CD4-positive, alpha-beta T cell treated with Interleukin-4 for 4 hours (primary cell): Measurements from ENCODE around the gene RAB40C.

Experiments used
- DNase-seq: peaks from one replicate; pipeline ENCODE4 v3.0.0-alpha.2; 2020

Gene RAB40C

DNA sequence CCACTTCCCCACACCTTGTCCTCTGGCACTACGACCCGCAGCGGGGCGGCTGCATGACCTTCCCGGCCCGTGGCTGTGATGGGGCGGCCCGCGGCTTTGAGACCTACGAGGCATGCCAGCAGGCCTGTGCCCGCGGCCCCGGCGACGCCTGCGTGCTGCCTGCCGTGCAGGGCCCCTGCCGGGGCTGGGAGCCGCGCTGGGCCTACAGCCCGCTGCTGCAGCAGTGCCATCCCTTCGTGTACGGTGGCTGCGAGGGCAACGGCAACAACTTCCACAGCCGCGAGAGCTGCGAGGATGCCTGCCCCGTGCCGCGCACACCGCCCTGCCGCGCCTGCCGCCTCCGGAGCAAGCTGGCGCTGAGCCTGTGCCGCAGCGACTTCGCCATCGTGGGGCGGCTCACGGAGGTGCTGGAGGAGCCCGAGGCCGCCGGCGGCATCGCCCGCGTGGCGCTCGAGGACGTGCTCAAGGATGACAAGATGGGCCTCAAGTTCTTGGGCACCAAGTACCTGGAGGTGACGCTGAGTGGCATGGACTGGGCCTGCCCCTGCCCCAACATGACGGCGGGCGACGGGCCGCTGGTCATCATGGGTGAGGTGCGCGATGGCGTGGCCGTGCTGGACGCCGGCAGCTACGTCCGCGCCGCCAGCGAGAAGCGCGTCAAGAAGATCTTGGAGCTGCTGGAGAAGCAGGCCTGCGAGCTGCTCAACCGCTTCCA, 43.6 kb downstream of the RAB40C start:
- no peak for DNase-seq

DNA sequence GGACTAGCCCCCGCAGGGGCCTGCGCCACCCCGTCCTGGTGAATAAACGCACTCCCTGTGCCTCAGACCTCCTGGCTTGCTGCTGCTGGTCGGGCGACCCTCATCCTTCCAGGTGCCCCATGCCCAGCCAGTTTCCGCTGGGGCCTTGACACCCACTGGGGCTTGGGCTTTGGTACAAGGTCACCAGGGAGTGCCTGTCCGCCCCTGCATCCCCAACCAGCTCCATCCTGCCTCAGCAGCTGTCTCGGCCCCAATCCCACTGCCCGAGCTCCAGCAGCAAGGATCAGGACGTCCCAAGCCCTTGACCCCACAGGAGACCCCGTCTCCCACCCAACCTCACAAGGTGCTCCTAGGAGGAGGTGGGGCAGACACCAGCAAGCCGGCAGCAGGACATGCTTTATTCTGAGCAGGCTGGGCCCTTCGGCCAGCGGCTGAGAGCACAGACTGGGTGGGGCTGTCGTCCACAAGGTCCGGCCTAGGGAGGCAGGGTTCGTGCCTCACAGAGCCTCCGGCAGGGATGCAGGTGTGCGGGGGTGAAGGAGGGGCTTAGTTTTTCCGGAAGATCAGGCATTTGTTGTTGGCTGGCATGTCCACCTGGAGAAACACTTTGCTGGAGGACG, 44.3 kb downstream of the RAB40C start:
- DNase-seq = no peak

DNA sequence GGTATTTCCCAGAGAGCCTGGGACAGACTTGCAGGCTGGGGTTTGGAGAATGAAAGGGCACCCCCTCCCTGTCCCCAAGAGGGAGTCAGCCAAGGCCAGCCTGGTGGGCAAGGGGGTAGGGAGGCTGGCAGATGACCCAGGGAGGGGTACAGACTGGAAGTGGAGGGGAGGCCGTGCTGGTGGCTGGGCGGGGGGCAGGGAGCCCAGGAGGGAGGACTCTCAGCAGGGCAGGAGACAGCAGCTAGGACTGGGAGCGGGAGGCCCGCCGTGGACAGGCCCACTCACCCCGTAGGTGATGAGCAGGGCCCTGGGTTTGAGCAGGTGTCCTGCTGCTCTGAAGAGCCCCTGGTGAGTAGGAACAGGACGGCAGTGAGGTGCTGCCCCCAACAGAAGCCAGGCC, 45.1 kb downstream of the RAB40C start:
- no peak for DNase-seq

DNA sequence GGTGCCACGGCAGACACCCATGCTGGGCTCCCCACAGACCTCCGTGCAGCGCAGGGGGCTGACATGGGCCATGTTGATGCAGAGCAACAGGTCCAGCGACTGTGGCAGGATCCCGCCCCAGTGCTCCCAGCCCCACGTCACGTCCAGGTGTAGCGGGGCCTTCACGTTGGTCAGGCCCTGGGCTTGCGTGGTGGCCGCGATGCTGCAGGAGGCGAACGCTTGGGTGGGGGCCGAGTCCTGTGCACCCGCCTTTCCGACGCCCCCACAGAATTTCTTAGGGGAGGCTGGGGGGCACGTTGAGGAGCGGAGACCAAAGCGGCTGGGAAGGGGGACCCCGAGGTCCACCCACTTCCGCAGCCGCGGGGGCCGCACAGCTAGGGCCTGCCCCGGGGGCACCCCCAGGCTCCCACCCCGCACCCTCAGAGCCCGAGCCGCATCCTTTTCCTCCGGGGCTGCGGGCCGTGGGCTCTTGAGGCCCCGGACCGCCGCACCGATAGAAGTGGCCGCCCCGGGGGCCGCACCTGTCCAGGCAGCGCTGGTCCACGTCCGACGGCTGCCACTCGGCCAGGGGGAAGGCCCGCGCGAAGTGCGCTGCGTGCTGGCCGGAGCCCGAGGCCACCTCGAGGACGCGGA, 45.8 kb downstream of the RAB40C start:
- no peak for DNase-seq

DNA sequence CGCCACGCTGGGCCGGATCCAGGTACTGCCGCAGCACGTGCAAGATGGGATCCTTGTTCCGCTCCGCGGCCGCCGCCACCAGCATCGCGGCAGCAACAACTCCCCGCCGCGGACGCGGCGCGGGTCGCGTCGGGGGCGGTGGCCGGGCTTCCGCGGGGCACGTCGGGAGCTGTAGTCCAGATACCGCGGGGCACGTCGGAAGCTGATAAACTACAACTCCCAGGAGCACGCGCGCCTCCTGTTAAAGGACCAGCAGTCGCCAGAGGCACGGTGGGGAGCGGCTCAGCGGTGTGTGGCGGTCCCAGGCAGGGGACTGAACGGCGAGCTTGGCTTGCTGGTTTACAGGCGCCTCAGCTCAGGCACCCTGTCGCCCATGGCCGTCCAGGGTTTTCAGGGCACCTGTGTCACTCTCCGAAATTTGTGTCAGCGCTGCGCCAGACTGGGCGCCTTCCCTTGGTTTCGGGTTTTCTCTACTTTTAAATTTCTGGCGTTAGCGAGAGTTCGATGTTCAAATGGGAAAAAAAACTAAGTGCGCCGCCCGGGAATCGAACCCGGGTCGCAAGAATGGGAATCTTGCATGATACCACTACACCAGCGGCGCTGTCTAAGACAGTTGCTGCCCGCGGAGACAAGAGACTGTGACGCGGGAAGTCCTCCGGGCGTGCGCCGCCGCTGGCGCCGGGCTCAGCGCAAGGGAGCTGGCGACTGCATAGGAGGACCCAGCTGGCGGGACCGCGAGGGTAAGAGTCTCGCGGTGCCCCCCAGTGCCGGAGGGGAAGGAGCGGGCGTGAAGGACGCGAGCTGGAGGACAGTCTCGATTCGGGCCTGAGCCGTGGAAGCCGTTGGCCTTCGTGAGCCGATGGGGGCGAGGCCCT, 46.6 kb downstream of the RAB40C start, which contains the start of gene METTL26:
Gene METTL26 (minus strand): TSS at position 100 of the 875 bp plus-strand sequence. CDS start 15 bp downstream, at position 85.
- peak; percentile 94 for DNase-seq

DNA sequence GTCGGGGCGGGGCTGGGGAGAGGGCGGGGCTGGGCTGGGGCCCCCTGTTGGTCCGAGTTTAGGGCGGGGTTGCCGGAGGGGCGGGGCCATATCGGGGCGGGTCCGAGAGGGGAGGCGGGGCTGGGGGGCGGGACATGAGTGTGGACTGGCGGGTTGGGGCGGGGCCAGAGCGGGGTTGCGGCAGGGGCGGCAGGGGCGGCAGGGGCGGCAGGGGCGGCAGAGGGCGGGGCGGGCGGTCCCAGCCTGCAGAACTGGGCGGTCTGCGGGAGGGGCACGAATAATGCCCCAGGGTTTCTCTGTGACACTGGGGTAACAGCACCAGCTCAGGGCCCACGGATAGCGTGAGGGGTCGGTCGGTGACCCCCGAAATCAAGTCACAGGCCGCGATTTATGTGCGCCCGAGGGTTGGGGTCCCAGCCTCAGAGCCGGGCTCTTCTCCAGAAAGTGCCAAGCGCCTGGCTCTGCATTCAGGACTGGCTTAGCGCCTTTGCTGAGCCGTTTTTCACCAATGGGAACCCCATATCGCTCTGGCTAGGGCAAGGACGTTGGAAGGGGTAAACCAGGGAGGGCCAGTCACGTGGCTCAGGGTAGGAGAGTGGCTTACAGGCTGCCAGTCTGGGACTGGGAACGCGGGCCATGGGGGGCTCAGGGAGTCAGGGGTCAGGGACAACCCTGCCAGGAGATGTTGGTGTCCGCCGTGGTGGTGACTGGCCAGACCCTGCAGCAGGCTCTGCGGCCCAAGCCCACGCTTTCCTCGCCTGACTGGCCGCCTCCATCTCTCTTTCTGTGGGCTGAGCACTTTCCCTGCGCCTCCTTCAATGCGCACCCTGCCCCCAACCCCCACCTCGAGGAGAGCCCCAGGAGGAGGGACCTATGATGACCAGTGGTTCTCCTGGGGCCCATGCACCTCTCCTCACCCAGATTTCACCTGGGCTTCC, 47.5 kb downstream of the RAB40C start:
- DNase-seq = peak; percentile 80

DNA sequence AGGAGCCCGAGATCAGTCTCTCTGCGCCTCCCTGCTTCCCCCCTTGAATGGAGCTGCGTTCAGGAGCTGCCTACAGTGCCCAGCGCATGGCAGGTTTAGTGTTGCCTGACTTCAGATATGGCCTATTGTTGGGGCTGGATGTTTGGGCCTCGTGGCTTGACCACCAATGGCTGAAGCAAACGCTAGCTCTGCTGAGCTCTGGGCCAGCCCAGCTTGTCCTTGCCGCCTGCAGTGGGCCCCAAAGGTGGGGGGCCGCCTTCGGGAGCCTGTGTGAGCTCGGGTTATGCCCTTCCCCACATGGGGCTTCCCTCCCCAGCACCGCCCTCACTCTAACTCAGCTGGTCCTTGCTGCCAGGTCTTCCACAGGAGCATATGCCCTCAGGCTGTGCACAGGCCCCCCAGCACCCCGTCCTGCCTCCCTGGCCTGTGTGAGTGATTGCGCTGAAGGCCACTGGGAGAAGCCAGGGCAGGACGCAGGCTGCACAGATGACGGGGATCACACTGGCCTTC, 48.2 kb downstream of the RAB40C start:
- DNase-seq = no peak

DNA sequence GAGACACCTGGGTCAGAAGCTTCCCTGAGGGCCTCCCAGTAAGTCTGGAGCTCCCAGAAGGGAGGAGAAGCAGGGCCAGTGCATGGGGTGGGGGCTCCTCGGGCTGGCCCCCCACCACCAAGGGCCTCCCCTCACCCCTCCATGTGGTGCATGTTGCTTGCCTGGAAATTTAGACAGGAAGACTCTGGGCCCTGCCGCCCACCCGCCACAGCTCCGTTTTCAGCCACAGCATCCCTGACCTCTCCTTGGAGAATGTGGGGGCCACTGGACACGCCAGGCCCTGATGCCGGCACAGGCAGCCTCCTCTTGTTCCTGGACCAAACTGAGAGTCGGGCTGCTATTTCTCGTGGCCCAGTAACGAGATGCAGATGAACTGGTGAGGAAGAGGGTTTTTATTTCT, 49.0 kb downstream of the RAB40C start:
- DNase-seq = no peak

DNA sequence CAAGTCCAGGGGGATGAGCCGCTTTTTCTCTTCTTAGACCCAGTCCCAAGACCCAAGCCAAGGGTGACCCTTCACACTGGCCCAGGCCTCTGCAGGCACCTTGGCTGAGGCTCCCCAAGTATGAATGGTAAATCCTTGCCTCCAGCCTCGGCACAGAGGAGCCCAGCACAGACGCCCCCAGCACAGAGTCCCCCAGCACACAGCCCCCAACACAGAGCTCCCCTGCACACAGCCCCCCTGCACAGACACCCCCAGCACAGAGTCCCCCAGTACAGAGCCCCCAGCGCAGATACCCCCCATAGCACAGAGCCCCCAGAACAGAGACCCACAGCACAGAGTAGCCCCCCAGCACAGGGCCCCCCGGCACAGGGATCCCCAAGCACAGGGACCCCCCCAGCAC, 50.7 kb downstream of the RAB40C start:
- no peak for DNase-seq

DNA sequence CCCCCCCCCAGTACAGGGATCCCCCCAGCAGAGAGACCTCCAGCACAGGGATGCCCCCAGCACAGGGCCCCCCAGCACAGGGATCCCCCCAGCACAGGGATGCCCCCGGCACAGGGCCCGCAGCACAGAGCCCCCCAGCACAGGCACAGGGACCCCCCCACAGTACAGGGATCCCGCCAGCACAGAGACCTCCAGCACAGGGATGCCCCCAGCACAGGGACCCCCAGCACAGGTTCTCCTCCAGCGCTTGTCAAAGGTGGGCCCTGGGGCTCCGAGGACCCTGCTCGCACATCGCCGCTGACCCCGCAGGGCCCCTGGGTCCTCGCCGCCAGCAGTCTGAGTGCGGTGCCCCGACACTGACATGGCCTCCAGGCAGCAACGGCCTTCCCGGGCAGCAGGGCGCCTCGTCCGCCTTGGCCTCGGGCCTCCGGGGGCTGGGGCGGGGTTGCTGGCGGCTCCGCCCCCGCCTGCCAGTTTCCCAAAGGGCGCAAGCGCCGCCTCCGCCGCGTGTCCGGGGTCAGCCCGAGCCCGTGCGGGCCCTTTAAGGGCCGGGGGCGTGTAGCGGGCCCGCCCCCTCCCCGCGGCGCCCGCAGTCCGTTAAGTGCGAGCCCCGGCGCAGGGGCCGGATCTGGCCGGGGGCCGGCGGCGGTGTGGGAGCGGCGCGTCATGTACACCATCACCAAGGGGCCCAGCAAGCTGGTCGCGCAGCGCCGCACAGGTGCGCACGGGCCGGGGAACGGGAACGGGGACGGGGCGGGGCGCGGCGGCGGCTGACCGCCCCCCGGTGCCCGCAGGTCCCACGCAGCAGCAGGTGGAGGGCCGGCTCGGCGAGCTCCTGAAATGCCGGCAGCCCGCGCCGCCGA, 51.7 kb downstream of the RAB40C start, which contains the start of gene MCRIP2:
Gene MCRIP2 (plus strand): TSS at position 503 of the 863 bp plus-strand sequence. CDS start 164 bp downstream, at position 667.
- DNase-seq = peak; percentile 44

DNA sequence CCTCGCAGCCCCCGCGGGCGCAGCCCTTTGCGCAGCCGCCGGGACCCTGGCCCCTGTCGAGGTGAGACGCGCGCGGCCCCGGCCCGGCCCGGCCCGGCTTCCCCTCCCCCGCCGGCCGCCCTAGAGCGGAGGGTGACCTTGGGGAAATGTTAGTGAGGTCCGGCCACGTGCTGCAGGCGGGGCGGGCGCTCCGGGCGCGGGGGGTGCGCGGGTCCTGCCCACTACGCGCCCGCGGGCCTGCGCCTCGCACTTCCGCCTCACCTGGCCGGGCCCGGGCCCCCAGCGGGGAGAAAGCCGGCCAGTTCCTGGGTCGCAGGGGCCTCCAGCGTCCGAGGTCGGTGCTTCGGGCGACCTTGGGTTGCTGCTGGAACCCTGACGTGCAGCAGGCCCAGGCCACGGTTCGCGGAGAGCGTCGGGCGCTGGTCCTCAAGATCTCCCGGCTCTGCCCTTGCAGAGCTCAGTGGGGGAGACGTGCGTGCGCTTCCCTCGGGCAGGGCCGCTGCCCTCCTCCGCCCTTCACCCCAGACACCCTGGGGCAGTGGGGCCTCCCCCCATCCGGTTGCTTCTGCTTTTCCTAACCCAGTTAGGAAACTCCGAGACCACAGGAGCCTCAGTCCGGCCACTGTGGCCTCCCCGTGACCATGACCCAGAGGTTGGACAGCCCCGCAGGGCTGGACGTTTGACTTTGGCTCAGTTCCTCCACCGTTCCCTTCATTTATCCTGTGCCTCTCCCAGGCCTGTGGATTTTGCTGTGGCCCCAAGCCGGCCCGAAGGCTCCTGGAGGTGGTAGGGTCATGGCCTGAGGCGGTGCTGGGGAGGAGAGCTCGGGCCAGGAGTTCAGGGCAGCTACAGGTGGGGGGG, 52.6 kb downstream of the RAB40C start:
- DNase-seq = no peak

DNA sequence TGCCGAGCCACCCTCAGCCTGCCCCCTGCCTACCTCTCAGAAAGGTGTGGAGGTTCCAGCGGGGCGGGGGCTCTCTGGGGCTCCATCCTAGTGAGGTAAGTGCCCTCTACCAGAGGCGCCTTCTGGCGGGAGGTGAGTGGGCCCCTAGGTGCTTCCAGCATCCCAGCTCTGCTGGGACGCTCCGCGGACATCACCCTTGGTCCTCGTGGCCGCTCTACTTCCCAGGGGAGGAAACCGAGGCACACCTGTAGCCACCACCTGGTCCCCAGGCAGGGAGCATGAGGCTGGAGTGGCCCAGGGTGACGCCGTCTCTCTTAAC, 53.1 kb downstream of the RAB40C start:
- no peak for DNase-seq

DNA sequence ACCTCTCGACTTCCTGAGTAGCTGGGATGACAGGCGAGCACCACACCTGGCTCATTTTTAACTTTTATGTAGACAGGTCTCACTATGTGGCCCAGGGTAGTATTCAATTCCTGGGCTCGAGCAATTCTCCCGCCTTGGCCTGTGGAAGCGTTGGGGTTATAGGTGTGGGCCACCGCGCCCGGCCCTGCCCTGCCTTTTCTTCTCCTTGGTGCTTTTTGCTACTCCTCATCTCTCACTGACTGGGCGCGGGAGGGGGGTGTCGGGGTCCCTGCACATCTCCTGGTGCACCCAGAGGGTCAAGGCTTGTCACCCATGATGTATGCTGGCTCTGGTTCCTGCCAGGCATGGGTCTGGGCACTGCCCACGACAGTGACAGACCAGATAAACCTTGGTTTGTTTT, 54.7 kb downstream of the RAB40C start:
- no peak for DNase-seq

DNA sequence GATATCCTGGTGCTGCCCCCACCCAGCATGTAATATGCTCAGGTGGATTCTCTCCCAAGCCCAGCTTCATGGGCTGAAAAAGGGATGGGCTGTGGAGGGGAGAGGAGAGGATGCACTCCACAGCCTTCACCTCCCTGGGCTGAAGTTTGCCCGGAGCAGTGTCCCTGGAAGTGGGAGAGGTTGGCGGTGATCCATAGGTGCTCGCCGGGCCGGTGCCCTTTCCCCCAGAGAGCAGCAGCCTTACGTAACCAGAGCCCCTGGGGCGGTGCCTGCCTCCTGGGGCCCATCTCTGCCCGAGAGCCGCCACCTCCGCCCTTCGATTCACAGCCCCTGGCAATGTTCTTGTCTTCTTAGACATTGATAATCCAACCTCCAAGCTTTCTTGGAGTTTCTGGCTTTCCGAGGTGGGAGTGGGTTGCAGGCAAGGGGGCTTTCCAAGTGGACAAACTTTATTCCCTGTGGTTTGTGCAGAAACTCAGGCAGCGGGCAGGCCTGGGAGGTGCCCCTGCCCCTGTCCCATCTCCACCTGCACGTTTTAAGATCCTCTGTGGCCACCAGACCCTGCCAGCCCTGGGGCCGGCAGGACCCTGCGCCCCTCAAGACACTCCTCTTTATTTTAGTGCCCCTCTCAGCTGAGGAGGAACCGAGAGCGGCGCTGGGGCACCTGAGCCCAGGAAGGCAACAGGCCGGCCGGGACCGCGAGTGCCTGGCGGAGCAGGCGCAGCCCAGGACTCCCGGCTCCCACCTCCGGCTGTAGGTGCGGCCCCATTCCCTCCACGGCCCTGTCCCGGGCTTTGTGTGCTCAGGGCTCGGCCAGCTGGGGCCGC, 56.2 kb downstream of the RAB40C start:
- no peak for DNase-seq

DNA sequence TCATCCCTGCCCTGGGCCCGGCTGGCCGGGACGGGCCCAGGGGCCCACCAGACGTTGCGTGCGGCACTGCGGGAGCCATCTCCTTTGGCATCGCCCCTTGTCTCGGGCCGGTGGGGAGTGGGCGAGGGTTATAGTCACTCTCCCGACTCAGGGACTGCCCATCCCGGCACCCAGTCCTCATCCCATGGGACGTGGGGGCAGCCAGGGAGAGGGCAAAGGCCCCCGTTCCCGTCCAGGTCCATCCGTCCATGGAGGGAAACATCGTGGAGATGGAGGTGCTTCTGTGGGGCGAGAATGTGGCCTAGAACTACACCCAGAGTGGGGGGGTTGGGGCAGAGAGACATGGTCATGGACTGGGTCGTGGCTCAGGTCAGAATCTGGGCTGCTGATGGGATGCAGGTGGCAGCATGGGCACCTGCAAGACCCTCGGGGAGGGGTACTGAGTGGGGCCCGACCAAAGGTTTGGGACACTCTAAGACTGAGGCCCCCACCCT, 56.9 kb downstream of the RAB40C start:
- no peak for DNase-seq

DNA sequence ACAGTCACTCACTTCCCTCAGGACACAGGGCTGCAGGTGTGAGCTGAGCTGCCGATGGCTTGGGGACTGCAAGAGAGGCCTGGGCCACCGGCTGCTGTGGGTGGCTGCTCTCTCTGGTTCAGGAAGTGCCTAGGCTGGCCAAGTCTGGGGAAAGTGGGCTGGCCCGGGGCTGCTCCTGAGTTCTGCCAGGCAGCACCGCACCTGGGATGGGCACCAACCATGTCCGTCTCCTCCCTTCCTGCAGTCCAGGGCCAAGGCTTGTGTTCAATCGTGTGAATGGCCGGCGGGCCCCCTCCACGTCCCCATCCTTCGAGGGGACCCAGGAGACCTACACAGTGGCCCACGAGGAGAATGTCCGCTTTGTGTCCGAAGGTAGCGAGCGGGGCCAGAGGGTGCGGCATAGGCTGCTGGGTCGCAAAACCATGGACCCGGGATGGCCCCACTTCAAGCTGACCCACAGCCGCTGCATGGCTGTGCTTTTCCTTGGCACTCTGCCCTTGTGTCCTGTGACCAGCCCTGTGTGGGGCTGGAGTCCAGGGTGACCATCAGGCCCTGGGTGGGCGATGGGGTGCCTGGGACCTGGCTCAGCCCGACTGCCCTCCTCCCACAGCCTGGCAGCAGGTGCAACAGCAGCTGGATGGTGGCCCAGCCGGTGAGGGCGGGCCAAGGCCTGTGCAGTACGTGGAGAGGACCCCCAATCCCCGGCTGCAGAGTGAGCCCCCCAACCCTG, 57.5 kb downstream of the RAB40C start:
- no peak for DNase-seq

DNA sequence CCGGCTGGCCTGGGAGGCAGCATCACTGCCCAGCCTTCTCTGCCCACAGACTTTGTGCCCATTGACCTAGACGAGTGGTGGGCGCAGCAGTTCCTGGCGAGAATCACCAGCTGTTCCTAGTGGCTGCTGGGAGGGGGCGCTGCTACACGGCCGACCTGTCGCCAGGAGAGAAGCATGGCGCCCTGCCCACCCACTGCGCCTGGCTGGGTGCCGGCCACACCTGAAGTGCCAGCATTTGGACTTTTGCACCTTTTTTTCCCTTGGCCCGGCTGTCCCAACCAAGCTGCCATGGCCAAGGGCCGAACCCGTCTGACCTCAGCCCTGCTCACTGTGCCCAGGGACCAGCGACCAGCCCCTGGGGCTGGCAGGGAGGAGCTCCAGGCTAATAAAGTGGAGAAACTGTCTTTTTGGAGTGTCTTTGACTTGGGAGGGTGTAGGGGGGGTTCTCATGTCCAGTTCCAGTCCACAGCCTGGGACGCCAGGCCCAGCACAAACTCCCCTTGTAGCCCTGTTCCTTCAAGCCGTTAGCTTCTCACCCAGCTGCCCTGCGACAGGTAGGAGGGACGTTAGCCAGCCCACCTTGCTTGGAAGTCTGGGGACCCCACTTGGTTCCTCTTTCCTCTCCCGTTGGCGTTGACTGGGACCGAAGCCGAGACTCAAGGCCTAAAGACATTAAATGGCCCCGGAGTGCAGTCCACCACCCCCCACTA, 58.4 kb downstream of the RAB40C start:
- DNase-seq = no peak
